ENCODE measurements around the gene IDNK.

- TF ChIP-seq CTCF (IDR thresholded peaks at IDR 0.05) (no peak), EP300 (IDR thresholded peaks at IDR 0.05) (no peak)
Observed at GRCh38 chr9:83633676-83634075, 10.7 kb downstream of the IDNK start.

Measured in ovary (tissue), 3 donors.